ENCODE measurements around the gene TREML2. TPM values are rescaled to one million over a fixed set of nuclear protein-coding genes. Genes with fewer than 3 reads are reported as not detected.

The TREML2 gene
- total RNA-seq, 6 experiments from 2014 or later = 0.06 to 0.20 (median 0.12) TPM; not detected in 2

GRCh38 chr6:41231246-41231645 lies 30.3 kb upstream of the TREML2 start:
- intact Hi-C loops (cut with DNase I) = no loop called here
- Histone ChIP-seq H3K36me3 (no peaks in the 10 kb centered on the region), H3K9me3 (no peaks in the 10 kb centered on the region), H3K27ac (no peak overlapping the region), H3K4me3 (no peak overlapping the region), H3K4me1 (no peaks in the 10 kb centered on the region), H3K27me3 (no peaks in the 10 kb centered on the region)
- DNase-seq (no peak), ATAC-seq (no peak)
- 27% methylated on average over 5 of the region's 5 CpGs for WGBS (ENCODE audit: insufficient coverage, low coverage, low lambda C conversion rate, missing lambda C conversion rate)
- TF ChIP-seq POLR2A (IDR thresholded peaks at IDR 0.05) (no peak), CTCF (IDR thresholded peaks at IDR 0.05) (no peak)

DNA sequence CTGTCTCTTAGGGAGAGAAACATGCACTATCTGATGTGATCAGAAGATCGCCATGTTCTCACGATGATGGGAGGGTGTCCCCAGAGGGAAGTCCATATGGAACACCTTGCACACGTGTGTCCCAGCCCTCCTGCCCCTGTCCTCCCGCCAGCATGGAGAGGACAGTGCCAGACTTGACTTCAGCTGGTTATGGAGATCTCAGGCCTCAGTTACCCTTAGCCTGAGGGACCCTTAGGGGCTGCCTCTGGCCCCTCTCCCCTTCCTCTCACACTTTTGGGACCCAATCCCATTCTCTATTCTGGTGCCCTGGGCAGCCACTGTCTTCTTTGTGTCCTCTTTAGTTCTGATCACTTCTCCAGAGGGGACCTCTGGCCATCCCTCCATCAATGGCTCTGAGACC lies 28.8 kb upstream of the TREML2 start:
- Histone ChIP-seq H3K4me1 (no peaks in the 10 kb centered on the region), H3K27ac (no peak overlapping the region), H3K4me3 (no peak overlapping the region), H3K36me3 (no peaks in the 10 kb centered on the region), H3K27me3 (no peaks in the 10 kb centered on the region), H3K9me3 (no peaks in the 10 kb centered on the region)
- peak in 1 of 4 donors; percentile 13 for ATAC-seq
- WGBS (ENCODE audit: insufficient coverage, low coverage, low lambda C conversion rate, missing lambda C conversion rate) = 87% methylated on average over 4 of the region's 4 CpGs
- DNase-seq = no peak
- intact Hi-C loops (cut with DNase I) = no loop called here
- TF ChIP-seq CTCF (IDR thresholded peaks at IDR 0.05) (no peak), POLR2A (IDR thresholded peaks at IDR 0.05) (no peak)

- Histone ChIP-seq H3K27me3 (no peaks in the 10 kb centered on the region), H3K4me1 (no peaks in the 10 kb centered on the region), H3K36me3 (no peaks in the 10 kb centered on the region), H3K27ac (no peak overlapping the region), H3K9me3 (no peaks in the 10 kb centered on the region), H3K4me3 (no peak overlapping the region)
- no peak for DNase-seq
- TF ChIP-seq CTCF (IDR thresholded peaks at IDR 0.05) (no peak), POLR2A (IDR thresholded peaks at IDR 0.05) (no peak)
- intact Hi-C loops (cut with DNase I) = no loop called here
- ATAC-seq = peak in 3 of 4 donors; percentile 26 to 68 (median 37)
- WGBS (ENCODE audit: insufficient coverage, low coverage, low lambda C conversion rate, missing lambda C conversion rate) = 0% methylated on average over 2 of the region's 5 CpGs
These were observed 27.7 kb upstream of the TREML2 start for GRCh38 chr6:41228616-41229015.

GRCh38 chr6:41228096-41228495 lies 27.1 kb upstream of the TREML2 start, which contains the start of gene TREML4:
TREML4 (plus strand) TSS chr6:41228349; CDS start chr6:41228428, 79 bp downstream.
- intact Hi-C loops (cut with DNase I) = no loop called here
- DNase-seq (no peak), ATAC-seq (peak in 1 of 4 donors; percentile 40)
- Histone ChIP-seq H3K4me1 (no peaks in the 10 kb centered on the region), H3K27ac (no peak within 1 kb of the TSS), H3K36me3 (no peaks in the 10 kb centered on the region), H3K4me3 (no peak within 1 kb of the TSS), H3K27me3 (no peaks in the 10 kb centered on the region), H3K9me3 (no peaks in the 10 kb centered on the region)
- WGBS (ENCODE audit: insufficient coverage, low coverage, low lambda C conversion rate, missing lambda C conversion rate) = 46% methylated on average over 4 of the region's 5 CpGs
- no peak for TF ChIP-seq CTCF (IDR thresholded peaks at IDR 0.05)
- no peak for TF ChIP-seq POLR2A (IDR thresholded peaks at IDR 0.05)

DNA sequence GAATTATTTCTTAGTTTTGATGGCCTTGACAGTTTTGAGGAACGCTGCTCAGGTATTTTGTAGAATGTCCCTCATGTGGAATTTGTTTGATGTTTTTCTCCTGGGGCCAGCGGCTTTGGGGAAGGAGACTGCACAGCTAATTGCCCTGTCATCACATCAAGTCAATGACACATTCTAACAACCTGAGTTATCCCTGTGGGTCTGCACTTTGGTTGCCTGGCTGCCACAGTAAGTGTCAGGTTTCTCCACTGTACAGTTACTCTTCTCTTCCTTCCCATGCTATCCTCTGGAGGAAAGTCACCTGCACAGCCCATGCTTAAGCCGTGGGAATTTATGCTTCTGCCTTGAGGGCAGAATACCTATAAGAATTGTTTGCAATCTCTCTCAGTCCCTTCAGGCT lies 25.8 kb upstream of the TREML2 start:
- Histone ChIP-seq H3K27ac (no peak overlapping the region), H3K9me3 (no peaks in the 10 kb centered on the region), H3K27me3 (no peaks in the 10 kb centered on the region), H3K4me1 (no peaks in the 10 kb centered on the region), H3K36me3 (no peaks in the 10 kb centered on the region), H3K4me3 (no peak overlapping the region)
- no peak for DNase-seq
- TF ChIP-seq POLR2A (IDR thresholded peaks at IDR 0.05) = no peak
- TF ChIP-seq CTCF (IDR thresholded peaks at IDR 0.05) = no peak
- no peak for ATAC-seq
- 55% methylated on average over 3 of the region's 3 CpGs for WGBS (ENCODE audit: insufficient coverage, low coverage, low lambda C conversion rate, missing lambda C conversion rate)
- intact Hi-C loops (cut with DNase I) = no loop called here

Data from right lobe of liver (tissue), 6 donors.